Tibial nerve (tissue), 4 donors: ENCODE results near the gene SMYD3.

ENCODE experiments used
- CTCF ChIP-seq, 5 experiments: fragments of 200-600 bp in 3 of 5; fragments of 450-650 bp in 2 of 5; sonication (generic) in 3 of 5; IDR thresholded peaks; one replicate each; pipeline ENCODE4 v1.5.1; 2016 to 2019; ENCODE audit warnings: antibody characterized with exemption in 5 of 5, mild to moderate bottlenecking in 3 of 5, moderate library complexity in 2 of 5
- EP300 ChIP-seq, 2 donors: sonication (generic); formaldehyde crosslinking; IDR thresholded peaks; one replicate each; pipeline ENCODE4 v1.6.1; 2017; ENCODE audit warnings: antibody characterized with exemption in 2 of 2, mild to moderate bottlenecking in 1 of 2

- no peak for TF ChIP-seq CTCF (IDR thresholded peaks at IDR 0.05)
- TF ChIP-seq EP300 (IDR thresholded peaks at IDR 0.05), result no peak
These were observed 754.5 kb downstream of the SMYD3 start for GRCh38 chr1:245752561-245752960.
